Activated CD8-positive, alpha-beta T cell treated with anti-CD3 and anti-CD28 coated beads for 36 hours (primary cell): ENCODE results near the gene PRKCE. TPM values are rescaled to one million over a fixed set of nuclear protein-coding genes. Genes with fewer than 3 reads are reported as not detected.

Experiments
- ATAC-seq: fragments of 200-7000 bp; cut with Tn5 transposase; one replicate; pipeline ENCODE4 v1.10.0; 2021; ENCODE audit warnings: mild to moderate bottlenecking, moderate library complexity
- CTCF ChIA-PET: fragments of 350-600 bp; sonication (Branson Sonifier 250); formaldehyde crosslinking; loops from one replicate; lab custom pipeline; 2021; ENCODE audit warnings: antibody characterized with exemption; lab: Charles Lee
- POLR2A ChIA-PET: fragments of 350-600 bp; sonication (Branson Sonifier 250); formaldehyde crosslinking; loops from one replicate; lab custom pipeline; 2021; ENCODE audit warnings: antibody characterized with exemption; lab: Charles Lee
- DNase-seq: peaks from one replicate; pipeline ENCODE4 v3.0.0-alpha.2; 2020
- H3K27ac Mint-ChIP-seq: one replicate; pipeline ENCODE4 v1.8.0; 2021; ENCODE audit warnings: mild to moderate bottlenecking, mixed read lengths
- H3K27me3 Mint-ChIP-seq: one replicate; pipeline ENCODE4 v1.8.0; 2021; ENCODE audit warnings: mixed read lengths
- H3K36me3 Mint-ChIP-seq: one replicate; pipeline ENCODE4 v1.8.0; 2021; ENCODE audit warnings: low read depth, mixed read lengths
- H3K4me1 Mint-ChIP-seq: one replicate; pipeline ENCODE4 v1.8.0; 2021; ENCODE audit warnings: low read depth, mixed read lengths
- H3K4me3 Mint-ChIP-seq: one replicate; pipeline ENCODE4 v1.8.0; 2021; ENCODE audit warnings: mild to moderate bottlenecking, moderate library complexity, mixed read lengths
- H3K9me3 Mint-ChIP-seq: one replicate; pipeline ENCODE4 v1.8.0; 2021; ENCODE audit warnings: mixed read lengths
- CTCF ChIP-seq: fragments of 200-600 bp; IDR thresholded peaks from one replicate; pipeline ENCODE4 v1.8.0; 2022; ENCODE audit warnings: antibody characterized with exemption, mild to moderate bottlenecking
- intact Hi-C: fragments of 100-400 bp; cut with micrococcal nuclease; formaldehyde crosslinking; loops from one replicate; pipeline ENCODE4 v1.10.0; 2022
- total RNA-seq, 2 experiments: library from RNA; stranded (reverse); gene quantifications; one replicate each; pipeline ENCODE4 v1.2.3, GENCODE V29; 2021

Gene PRKCE
- total RNA-seq, 2 experiments from 2014 or later: 11.5 to 11.9 TPM

DNA sequence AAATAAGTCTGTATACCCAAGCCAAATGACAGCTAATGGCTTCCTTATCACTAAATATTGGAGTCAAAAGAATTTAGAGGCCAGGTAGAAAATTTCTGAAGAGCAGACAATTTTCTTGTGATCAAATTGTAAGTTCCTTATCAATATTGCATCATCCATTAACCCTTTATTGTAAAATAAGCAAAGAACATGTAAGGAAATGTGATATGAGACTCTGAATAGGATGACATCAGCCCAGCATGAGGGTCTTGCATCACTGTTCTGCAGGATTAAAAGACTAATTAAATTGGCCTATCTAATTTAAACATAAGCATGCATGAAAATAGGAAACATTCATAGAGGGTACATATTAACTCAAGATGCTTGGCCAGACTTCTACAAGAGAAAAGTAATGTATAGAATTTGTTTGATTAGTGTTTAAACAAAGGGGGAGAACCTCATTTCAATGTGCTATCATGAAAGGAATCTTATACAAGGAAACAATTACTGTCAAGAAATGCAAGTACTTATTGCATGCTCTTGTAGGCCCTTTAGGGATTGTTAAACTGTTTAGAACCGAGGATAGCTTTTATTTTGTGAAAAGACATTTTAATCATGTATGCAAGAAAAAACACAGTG lies 302.9 kb downstream of the PRKCE start:
- Mint-ChIP-seq H3K27ac (no peak overlapping the region), H3K4me1 (peaks cover 7% of the 10 kb centered on the region), H3K4me3 (no peak overlapping the region), H3K27me3 (no peaks in the 10 kb centered on the region), H3K36me3 (no peaks in the 10 kb centered on the region), H3K9me3 (no peaks in the 10 kb centered on the region)
- ATAC-seq: no peak
- POLR2A ChIA-PET: no interaction called here
- no peak for DNase-seq
- intact Hi-C loops: no loop called here
- TF ChIP-seq CTCF: no peak
- CTCF ChIA-PET: interaction anchor here (1.3 kb wide), 1 partner anchor 38 kb away, joined by 3 read pairs; no protein-coding TSS in a partner anchor

DNA sequence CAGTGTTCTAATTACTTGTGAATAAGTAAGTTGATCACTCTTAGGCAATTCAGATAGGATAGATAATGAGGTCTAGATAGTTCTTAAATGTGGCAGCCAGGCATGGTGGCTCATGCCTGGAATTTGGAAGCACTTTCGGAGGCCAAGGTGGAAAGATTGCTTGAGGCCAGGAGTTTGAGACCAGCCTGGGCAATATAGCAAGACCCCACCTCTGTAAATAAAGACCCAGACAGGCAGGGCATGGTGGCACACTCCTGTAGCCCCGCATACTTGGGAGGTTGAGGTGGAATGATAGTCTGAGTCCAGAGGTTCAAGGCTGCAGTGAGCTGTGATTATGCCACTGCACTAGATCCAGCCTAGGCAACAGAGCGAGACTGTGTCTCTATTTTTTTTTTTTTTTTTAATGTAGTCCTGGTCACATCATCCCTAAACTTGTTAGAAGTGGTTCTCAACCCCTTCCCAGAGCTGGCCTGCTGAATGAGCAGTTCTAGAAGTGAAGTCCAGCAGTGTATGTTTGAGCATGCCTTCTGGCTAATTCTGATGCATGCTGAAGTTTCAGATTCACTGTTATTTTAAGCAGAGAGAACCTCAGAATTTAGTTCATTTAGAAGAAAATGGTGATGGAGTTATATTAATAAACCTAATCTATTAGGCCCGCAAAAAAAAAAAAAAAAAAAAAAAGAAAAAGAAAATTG lies 306.2 kb downstream of the PRKCE start:
- Mint-ChIP-seq H3K27ac (no peak overlapping the region), H3K9me3 (no peaks in the 10 kb centered on the region), H3K36me3 (no peaks in the 10 kb centered on the region), H3K4me1 (no peaks in the 10 kb centered on the region), H3K4me3 (no peak overlapping the region), H3K27me3 (no peaks in the 10 kb centered on the region)
- no peak for ATAC-seq
- no peak for TF ChIP-seq CTCF
- CTCF ChIA-PET: no interaction called here
- no peak for DNase-seq
- POLR2A ChIA-PET: interaction anchor here (0.6 kb wide), 1 partner anchor 326 kb away, joined by 3 read pairs; no protein-coding TSS in a partner anchor
- intact Hi-C loops: no loop called here

DNA sequence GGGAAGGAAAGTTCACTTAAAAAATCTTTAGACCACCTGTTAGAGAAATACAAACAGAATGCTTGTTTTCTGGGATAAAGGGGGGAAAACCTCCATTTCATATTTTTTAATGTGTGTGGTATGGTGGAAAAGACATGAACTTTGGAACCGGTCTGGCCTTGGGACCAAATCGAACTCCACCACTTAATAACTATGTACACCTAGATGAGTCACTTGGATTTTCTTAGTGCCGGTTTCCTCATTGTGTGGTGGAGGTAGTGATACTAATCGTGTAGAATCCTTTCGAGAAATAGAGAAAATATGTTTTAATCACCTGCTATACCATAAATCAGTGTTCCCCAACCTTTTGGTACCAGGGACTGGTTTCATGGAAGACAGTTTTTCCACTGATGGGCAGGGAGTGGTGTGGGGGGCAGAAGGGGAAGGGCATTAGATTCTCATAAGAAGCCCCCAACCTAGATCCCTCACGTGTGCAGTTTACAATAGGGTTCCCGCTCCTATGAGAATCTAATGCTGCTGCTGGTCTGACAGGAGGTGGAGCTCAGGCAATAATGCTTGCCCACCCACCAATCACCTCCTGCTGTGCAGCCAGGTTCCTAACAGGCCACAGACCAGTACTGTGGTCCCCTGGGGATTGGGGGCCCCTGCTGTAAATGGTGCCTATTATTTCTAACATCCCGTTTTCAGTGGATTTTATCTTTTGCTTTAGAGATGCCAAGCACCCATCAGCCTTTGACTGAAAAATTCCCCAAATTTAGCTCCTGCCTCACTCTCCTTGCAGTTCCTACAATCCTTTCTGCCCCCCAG lies 308.8 kb downstream of the PRKCE start:
- ATAC-seq: no peak
- intact Hi-C loops: no loop called here
- peaks cover 9% of the 10 kb centered on the region for H3K4me1 Mint-ChIP-seq
- CTCF ChIA-PET: no interaction called here
- H3K27me3 Mint-ChIP-seq: no peaks in the 10 kb centered on the region
- TF ChIP-seq CTCF: no peak
- H3K9me3 Mint-ChIP-seq: no peaks in the 10 kb centered on the region
- POLR2A ChIA-PET: no interaction called here
- H3K4me3 Mint-ChIP-seq: no peak overlapping the region
- H3K27ac Mint-ChIP-seq: no peak overlapping the region
- no peaks in the 10 kb centered on the region for H3K36me3 Mint-ChIP-seq
- no peak for DNase-seq

DNA sequence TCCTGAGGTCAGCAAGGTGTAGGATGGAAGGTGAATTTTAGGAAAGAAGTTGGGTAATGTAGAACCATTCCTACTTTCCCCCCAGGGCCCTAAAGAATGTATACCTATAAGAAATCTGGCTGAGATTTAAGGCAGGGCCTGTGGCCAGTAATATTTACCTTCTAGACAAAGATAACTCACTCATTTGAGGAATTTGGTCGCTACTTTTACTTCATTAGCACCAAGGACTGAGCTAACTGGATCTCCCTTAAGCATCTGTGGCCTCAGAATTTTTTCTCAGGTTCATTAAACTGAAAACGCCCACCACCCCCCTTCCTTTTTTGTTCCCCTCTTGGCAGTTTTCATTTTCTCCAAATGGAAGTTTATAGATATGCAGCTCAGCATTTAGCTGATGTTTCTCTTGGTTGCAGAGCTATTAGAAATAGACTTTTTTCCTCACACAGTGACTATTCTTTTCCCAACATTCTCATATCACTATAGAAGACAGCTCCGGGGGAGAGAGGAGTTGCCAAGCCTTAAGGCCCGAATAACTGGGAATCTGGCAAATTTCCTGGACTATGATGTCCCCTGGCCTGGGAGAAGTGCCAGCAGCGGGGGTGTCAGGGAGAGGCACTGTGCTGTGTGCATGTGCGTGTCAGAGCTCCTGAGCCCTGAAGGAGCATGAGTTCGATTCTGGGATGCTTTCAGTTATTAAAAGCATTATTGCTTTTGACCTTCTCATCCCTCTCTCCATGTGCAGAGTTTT lies 310.9 kb downstream of the PRKCE start:
- Mint-ChIP-seq H3K27me3 (no peaks in the 10 kb centered on the region), H3K36me3 (no peaks in the 10 kb centered on the region), H3K4me1 (peaks cover 9% of the 10 kb centered on the region), H3K4me3 (no peak overlapping the region), H3K9me3 (no peaks in the 10 kb centered on the region), H3K27ac (no peak overlapping the region)
- intact Hi-C loops: no loop called here
- TF ChIP-seq CTCF: no peak
- ChIA-PET CTCF (no interaction called here), POLR2A (no interaction called here)
- ATAC-seq (no peak), DNase-seq (no peak)
